ENCODE results near the gene RAB43.
"Not testable (repeated sequence)": the region's sequence is repeated elsewhere in the genome, so short reads cannot be mapped to it uniquely, and the experiment has no call there.

Gene RAB43

DNA sequence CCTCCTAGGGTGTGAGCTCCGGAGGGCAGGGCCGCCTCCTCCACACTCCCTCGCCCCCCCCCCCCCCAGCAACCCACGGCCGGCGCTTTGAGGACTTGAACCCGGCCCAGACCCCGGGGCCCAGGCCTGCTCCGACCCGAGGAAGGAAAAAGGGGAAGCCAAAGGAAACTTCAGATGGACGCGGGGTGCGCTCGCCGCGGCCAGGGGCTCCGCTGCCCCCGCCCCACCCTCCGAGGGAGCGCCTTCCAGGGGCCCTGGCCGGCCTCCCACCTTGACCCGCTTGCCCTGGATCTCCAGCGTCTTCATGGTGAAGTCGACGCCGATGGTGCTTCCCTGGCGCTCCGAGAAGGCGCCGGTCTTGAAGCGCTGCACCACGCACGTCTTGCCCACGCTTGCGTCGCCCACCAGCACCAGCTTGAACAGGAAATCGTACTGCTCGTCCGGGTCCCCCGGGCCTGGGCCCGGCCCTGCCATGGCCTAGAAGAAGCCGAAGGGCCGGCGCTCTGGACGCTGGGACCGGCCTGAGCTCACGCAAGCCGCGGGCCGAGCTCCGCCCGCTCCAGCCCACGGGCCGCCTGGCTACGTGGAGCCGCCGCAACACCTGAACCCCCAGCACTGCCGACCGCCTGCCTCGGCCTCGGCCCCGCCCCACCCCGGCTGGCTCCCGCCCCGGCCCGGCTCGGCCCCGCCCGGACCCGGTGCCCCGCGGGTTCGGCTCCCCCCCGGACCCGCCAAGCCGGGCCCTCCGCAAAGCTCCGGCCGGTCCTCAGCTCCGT, 400 bp downstream of the RAB43 start:
- DNase-seq: no peak

DNA sequence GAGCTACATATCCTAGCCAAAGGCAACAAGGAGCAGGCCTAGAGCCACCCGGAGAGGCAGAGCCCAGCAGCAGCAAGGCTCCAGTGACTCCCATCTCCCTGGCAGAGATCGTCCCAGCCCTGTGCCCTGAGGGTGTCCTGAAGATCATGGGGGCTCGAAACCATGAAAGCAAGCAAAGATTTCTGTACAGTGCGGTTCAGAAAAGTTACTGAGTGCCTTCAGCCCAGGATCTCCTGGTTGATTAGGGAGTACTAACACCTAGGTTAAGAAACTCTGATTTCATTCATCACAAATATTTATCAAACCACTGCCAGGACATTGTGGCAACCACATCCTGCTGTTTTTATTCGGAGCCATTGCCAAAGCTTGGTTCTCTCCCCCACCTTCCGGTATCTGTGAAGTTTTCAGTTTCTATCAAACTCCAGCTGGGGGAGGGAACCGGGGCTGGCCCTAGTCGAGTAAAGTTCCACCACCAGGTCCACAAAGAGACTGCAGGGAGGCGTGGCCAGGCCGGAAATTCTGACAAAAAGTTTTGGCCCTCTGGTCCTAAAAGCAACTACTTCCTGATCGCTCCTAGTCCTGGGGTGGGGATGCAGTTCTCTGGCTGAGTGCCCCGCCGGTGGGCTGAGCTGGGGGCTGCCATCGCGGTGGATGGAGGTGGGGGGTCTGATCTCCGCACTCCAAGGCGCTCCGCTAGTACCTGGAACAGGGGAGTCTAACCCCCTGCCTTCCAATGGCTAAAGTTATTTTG, 1.2 kb downstream of the RAB43 start:
- peak; percentile 26 for DNase-seq

DNA sequence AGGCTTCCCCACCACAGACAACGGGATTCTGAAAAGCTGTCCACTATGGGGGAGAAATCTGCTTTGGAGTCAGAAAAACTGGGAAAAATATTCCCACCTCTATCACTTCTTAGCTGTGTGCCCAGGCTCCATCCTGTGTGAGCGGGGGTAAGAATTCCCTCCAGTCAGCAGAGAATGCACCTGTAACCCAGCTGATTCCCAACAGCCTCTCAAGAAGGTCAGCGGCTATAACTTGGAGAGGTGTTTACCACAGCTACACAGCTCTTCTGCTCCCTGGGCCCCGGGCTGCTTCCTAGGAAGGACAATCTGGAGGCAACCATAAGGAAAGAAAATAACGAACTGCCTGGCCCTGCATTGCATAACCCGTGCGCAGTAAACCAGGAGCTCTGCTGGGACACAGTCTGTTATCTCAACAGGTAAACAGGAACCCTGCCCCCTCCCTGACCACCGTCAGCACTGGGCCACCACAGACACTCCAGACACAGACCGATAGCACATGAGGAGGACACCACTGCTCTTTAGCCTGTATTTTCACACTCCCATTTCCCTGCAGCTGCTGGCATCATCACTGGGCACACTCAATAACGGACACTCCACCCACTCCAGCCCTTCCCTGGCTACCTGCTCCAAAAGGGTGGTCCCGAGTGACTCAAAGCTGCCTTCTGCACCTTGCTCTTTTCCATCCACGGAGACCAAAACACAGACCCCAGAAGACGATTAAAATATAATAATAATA, 2.1 kb downstream of the RAB43 start:
- no peak for DNase-seq

DNA sequence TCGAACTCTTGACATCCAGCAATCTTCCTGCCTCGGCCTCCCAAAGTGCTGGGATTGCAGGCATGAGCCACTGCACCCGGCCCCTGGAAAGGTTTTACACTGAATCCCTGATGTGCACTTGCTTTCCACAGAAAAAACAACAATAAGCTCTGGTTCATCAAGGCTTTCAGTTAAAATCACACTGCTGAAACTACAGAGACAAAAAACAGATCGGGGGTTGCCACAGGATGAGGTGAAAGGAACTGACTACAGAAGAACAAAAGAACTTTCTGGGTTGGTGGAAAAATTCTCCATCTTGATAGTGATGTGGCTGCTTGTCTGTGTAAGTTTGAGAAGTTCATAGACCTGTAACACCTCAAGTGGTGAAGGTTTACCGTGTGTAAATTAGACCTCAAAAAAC, 2.9 kb downstream of the RAB43 start:
- DNase-seq: no peak

DNA sequence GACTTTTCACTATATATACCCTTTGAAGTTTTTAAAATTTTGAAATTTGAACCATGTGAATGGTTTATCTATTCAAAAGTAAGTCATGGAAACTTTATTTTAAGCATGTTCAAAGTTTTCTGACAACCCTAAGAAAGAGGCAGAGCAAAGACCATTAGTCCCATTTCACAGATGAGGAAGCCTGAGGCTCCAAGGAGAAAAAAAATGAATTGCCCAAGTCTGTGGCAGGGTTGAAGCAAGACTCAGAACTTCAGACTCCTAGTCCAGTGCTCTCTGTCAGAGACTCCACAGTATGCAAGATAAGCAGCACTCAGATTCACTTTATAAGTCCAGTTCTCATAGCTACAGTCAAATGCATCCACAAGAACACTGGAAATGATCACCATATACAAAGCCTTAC, 4.5 kb downstream of the RAB43 start:
- no peak for DNase-seq

DNA sequence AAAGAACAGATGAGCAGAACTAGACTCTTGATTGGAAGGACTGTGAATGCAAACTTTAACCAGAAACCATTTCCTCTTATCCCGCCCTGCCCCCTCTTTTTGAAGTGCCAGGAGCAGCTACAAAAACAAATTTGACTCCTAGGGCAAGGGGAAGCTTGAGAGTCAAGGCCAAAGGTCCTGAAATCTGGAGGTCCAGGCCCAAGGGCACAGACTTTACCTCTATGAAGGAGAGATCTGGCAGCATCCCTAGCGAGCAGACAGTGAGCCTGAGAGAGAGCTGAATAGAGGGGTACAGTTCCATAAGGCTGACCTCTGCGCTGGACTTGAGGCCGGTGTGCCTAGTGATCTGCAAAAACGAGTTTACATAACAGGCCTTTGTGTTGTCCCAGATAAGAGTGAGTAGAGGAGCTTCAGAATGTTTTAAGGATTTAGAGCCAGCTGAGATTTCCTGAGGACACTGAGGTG, 5.1 kb downstream of the RAB43 start:
- no peak for DNase-seq

DNA sequence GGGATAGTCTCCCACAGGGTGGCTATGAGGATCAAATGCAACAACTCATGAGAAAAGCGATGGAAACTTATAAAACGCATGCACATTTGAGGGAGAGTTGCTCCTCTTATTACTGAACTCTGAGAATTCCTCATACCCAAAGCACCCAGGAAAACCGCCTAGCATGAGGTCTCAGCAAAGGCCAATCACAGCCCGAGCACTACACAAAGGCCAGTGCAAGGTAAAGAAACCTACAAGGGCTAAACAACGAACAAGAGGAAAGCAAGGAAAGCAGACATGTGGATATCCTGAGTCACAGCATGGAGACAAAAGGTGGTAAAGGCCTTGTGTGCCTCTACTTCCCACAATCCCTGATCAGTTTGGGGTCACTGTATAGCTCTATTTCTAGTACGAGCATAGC, 7.1 kb downstream of the RAB43 start:
- DNase-seq: no peak

DNA sequence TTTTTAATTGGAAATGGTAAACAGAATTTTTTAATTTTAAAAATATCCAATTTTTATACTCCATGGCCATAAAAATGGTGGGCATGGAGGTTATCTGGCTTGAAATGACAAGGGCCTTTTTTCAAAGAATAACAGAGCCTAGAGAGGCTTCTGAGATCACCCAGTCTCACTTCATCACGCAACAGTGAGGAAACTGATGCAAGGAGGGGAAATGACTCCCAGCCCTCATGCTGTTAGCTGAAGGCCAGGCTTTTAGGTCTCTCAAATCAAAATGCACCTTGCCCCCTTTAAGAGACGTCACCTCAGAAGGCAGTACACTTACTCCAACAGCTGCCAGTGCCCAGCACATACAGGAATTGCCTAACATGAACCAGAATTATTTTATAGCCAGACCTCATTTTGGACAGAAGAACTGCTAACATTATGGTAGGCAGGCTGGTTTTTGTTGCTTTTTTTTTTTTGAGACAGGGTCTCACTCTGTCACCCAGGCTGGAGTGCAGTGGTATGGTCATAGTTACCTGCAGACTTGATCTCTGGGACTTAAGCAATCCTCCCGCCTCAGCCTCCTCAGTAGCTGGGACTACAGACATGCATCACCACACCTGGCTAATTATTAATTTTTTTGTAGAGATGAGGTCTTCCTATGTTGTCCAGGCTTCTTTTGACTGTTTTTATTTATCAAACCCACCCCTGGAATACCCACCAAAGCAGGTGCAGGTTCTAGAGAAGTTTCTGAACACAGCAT, 9.1 kb downstream of the RAB43 start:
- no peak for DNase-seq

DNA sequence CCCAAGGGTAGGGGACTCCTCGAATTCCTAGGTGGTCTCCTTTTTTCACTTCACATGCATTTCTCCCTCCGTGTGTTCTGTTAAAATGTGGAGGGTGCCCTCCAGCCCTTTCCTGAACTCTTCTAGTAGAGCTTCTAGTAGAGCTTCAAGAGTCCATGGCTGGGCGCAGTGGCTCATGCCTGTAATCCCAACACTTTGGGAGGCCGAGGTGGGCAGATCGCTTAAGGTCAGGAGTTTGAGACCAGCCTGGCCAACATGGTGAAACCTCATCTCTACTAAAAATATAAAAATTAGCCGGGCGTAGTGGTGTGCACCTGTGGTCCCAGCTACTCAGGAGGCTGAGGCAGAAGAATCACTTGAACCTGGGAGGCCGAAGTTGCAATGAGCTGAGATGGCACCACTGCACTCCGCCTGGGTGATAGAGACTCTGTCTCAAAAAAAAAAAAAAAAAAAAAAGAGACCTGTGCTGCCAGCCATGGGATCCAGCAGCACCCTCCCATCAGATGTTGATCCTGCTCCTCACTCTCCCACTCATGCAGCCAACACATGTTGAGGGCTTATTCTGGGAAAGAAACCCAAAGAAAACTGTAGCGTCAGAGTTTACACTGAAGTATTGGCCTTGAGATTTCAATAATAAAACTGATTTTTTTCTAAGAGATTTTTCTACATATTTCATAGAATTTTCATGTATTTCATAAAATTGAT, 10.4 kb downstream of the RAB43 start:
- not testable (repeated sequence) for DNase-seq

DNA sequence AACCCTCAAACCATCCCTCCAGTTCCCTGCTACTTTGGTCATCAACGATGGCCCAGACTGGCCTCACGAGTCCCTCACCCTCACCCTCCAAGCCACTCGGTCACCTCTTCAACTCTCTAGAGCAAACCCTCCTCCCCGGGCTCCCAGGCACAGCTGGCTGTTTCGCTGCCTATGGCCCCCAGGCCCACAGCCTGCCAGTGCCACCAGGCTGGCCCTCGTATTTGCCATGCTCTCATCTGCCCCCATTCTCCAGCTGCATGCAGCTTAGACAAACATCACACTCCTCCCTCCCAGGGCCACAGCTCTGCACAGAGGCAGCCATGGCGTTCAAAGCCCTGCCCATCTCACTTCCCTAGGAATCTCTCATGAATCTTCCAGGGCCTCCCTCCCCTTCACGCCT, 13.8 kb downstream of the RAB43 start:
- DNase-seq: no peak

DNA sequence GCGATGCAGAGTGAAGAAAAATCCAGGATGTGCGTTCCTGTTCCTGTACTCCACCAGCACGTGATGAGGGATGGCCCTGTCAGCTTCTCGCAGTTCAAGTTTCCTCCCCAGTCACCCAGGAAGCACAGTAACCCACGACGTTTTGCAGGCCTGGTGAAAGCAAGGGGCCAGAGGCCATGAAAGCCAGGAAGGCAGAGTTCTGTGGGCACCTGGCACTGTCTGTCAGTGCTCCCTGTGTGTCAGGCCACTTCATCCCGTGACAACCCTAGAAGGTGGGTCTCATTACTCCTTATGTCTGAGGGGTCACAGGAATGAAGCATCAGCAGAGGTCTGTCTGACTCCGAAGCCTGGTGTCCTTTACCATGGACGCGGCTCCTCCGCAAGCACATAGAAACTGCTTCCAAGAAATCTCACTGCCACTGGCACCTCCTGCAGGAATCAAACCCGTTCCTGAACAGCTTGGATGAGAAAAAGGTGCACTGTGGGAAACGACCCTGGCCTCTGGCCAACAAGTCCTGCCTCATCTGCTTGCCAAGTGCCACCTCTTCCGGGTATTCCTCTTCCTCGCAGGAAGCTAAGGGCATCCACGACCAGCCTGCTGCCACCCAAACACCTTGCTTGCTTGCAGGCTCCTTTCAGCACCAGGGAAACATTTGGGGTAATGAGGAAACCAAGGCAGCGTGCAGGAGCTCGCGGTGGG, 14.6 kb downstream of the RAB43 start:
- DNase-seq: no peak

DNA sequence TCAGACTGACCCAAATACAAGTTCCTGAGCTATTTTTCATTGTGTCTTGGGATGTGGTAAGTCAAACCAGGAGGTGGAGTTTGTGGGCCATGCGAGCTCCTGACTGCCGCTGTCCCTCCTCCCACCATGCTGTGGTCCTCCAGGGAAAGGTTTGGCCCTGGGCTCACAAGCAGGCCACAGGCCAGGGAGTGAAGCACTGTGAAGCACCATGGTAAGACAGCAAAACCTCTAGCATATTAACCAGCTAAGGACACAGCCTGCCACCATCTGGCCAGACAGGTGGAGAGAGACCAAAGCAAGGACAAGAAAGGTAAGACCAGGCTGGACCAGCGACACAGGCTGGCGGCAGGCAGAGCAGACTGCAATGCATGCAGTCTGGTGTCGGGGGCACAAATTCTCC, 15.3 kb downstream of the RAB43 start:
- DNase-seq: no peak

DNA sequence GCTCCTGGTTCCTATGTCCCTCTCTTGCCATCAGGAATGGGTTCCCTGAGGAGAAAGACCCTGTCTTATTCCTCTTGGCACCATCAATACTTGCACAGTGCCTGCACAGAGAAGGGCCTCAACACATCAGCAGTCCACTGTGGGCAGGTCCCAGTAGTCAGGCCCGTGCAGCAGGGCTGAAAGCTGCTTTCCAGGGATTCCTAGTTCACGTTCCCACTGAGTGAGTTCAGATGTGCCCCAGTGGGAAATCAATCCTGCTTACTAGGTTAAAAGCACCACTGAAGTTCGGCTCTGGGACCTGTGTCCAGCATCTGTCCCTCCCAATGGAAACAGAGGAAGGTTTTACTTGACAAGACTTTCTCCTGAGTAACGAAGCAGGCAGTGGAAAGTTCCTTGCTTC, 15.7 kb downstream of the RAB43 start:
- DNase-seq: no peak

DNA sequence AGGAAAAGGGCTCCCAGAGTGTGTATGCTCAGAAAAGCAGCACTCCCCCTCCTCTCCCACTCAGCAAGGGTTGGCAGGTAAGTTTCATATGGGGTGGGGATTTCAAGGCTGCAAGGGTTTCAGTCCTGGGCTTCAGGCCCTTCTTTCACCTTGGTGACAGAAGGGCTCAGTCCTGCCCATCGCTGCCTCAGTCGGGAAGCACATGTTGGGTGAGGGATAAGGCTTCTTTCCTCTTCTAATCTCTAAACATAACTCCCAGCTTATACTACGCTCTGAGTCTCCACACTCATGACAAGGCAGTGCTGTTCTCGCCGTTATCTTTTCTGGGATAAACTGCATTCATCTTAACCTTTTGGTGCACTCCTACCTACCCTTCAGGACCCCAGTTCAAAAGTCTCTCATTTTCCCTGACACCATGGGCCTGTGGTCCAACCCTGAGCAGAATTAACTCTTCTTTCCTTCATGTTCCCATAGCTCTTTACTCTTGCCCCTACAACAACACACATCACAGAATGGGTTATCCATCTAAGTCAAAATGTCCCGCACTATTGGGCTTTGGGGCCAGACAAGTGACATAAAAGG, 17.0 kb downstream of the RAB43 start:
- DNase-seq: no peak

DNA sequence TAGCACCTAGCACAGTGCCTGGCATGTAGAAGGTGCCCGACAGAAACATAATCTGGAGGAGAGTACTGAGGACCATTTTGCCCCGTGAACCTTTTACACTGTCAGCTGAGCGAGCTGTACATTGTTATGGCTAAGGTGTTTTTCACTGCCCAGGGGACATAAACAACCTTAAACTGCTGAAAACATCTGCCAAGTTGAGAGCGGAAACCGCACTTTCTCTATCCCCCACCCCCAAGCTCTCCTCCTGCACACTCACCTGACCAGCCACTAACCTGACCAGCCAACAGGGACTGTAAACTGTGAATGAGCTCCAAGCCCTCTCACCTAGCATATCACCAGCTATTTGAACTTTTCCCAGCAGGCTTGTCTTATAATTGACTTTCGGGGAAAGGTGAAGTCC, 17.6 kb downstream of the RAB43 start:
- no peak for DNase-seq

DNA sequence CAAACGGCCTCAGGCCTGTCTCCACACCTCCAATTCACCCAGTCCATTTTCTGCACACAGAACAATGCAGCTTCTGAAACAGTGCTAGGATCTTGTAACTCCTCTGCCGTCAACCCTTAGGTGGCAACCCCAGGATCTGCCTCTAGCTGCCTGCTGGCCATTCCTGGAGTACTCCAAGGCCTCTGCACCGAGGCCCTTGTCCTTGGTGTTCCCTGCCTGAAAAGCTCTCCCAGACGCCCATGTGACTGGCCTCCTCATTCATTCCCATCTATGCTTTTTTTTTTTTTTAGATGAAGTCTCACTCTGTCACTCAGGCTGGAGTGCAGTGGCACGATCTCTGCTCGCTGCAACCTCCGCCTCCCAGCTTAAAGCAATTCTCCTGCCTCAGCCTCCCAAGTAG, 18.3 kb downstream of the RAB43 start:
- no peak for DNase-seq

DNA sequence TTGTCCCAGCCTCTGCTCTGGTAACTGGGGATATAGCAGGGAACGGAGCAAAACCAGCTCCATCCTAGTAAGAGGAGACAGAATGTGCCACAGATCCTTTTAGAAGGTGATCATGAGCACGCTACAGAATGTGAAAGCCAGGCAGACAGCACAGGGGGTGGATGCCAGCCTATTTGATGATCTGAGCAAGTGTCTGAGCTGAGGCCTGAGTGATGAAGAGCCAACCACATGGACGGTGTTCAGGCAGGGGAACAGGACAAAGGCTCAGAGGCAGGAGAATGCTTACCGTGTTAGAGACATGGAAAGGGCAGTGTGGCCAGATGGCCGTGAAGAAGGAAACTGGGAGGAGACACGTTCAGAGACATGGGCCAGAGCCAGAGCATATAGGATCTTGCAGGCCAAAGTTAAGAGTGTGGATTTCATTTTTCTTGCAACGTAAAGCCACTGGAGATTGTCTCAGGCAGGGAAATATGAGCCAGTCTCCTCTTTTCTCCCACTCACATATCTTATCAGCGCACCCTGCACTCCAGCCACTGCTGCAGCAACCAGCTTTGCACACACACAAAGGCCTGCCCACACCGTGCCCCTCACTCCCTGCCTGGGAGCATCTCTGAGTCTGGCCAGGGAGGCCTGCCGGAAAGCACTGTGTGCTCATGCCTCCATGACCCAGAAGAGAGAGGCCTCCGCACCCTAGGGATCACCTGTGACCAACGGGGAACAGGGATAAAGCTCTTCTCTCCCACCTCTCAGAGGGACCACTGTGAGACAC, 20.1 kb downstream of the RAB43 start:
- no peak for DNase-seq

DNA sequence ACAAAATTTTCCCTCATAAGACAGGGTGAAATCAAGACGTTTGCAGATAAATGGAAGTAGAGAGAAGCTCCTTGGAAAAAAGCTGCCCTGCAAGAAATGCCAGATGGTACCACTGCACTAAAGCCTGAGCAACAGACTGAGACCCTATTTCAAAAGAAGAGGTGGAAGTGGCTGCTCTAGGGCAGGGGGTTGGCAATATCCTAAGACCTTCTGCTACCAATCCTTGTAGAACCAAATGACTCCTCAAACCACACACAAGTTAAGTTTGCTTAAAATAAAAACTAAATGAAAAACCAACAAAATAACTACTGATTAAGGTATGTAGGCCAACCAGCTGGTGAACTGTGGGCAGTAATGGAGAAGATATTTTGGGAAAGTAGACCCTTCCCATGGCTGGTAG, 21.3 kb downstream of the RAB43 start:
- no peak for DNase-seq

DNA sequence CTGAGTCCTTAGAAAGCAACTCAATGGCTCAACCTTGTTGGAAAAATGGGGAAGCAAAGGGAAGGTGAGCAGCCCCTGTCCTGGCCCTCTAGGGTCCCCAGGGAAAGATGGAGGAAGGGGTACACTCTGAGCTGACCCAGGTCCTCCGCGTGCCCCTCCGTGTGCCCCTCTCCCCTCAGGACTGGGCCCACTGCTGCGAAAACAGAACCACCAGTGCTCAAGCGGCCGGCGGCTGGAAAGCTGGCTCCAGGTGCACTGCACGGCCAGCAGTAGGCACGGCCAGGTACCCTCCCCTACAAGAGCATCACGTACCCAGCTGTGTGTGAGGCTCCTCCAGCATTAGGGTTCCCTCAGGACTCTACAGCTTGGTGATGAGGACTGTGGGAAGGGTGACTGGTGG, 26.3 kb downstream of the RAB43 start:
- DNase-seq: no peak

DNA sequence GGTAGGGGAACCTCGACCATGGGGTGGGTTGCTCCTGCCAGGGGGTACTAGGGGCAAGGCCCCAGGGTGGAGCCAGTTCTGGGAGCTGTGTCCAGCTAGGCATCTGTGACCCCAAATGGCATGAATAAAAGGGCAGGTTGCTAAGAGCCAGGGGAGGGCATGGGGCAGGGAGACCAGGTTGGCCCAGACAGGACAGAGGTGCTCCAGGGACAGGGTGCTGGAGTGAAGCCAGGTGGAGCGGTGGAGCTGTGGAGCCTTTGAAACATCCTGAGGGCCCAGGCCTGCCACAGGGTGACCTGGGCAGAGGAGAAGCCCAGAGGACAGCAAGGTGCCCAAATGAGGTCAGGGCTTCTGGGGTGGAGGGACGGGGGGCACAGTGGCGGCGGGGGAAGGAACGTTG, 33.3 kb downstream of the RAB43 start:
- not testable (repeated sequence) for DNase-seq

DNA sequence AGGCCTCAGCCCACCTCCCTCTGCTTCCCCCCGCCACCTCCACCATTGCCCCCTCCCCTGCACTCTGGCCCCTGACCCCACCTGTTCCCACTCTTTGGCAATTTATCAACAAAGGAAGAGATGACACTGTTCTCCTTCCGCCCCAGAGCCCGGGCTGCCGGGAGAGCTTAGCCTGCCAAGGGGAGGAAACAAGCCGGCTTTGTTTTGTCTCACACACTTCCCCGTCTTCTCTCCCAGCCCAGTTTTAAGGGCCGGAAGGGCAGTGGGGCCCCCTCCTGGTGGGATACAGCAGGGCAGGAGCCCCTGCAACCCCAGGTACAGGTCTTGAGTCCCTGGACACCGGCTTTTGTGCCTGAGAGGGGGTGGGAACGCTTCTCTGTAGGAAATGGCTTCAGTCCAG, 33.7 kb downstream of the RAB43 start:
- DNase-seq: not testable (repeated sequence)
